NT2/D1 (cell line): ENCODE measurements around the gene NGF.

Experiments
- SUZ12 ChIP-seq: IDR thresholded peaks from 2 replicates; pipeline ENCODE4 v1.6.1; 2011; ENCODE audit not compliant: insufficient read length, insufficient read depth; ENCODE audit errors: extremely low read depth
- YY1 ChIP-seq: IDR thresholded peaks from 2 replicates; pipeline ENCODE4 v1.6.1; 2011; ENCODE audit not compliant: insufficient read length, insufficient read depth
- ZNF274 ChIP-seq: IDR thresholded peaks from 2 replicates; pipeline ENCODE4 v1.6.1; 2011; ENCODE audit warnings: mild to moderate bottlenecking, low read depth, low read length

DNA sequence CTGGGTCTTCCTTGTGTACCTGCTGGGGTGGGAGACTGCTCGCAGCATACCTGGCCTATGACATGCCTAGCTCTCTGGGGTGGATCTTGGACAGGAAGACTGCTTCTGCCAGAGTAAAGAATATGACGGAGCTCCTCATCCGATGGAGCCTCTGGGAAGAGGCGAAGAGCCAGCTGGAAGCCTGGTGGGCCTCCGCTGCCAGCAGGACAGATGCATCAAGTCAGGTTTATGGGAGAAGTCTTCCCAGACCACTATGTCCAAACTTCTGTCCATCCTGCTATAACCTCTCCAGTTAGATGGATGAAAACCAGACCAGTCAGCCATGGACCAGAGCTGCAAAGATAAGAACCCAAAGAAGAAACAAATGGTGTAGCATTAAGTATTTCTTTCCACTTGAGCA is 27.7 kb upstream of the NGF start:
- TF ChIP-seq ZNF274 = no peak
- TF ChIP-seq YY1 = no peak
- TF ChIP-seq SUZ12 = no peak
